ENCODE measurements around the gene APAF1. TPM values are rescaled to one million over a fixed set of nuclear protein-coding genes. Genes with fewer than 3 reads are reported as not detected.
A peak's percentile ranks its signal among the peaks of the same experiment; 100 is the strongest.

Gene APAF1
- total RNA-seq, 3 donors from 2014 or later (not counting 1 experiment from before 2014, with no cell fraction given): 33.5 to 43.7 (median 34.9) TPM

- Mint-ChIP-seq H3K27me3 (ENCODE audit: low read depth in 2 of 2) (peaks cover 20% of the 10 kb centered on the region in 2 donors), H3K36me3 (peaks cover 4% of the 10 kb centered on the region), H3K4me3 (no peak overlapping the region), H3K9me3 (no peaks in the 10 kb centered on the region), H3K4me1 (peaks cover 1 to 2% of the 10 kb centered on the region in 2 donors), H3K27ac (no peak overlapping the region)
- no peaks in the 10 kb centered on the region for H3K36me3 ChIP-seq (ENCODE audit: control insufficient read depth, insufficient read depth, low read length)
- intact Hi-C loops (cut with micrococcal nuclease): no loop called here
- TF ChIP-seq, protein P1, sequence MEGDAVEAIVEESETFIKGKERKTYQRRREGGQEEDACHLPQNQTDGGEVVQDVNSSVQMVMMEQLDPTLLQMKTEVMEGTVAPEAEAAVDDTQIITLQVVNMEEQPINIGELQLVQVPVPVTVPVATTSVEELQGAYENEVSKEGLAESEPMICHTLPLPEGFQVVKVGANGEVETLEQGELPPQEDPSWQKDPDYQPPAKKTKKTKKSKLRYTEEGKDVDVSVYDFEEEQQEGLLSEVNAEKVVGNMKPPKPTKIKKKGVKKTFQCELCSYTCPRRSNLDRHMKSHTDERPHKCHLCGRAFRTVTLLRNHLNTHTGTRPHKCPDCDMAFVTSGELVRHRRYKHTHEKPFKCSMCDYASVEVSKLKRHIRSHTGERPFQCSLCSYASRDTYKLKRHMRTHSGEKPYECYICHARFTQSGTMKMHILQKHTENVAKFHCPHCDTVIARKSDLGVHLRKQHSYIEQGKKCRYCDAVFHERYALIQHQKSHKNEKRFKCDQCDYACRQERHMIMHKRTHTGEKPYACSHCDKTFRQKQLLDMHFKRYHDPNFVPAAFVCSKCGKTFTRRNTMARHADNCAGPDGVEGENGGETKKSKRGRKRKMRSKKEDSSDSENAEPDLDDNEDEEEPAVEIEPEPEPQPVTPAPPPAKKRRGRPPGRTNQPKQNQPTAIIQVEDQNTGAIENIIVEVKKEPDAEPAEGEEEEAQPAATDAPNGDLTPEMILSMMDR (IDR thresholded peaks at IDR 0.05): no peak
- H3K4me3 ChIP-seq (ENCODE audit: low read length): no peak overlapping the region
- H3K27me3 ChIP-seq (ENCODE audit: control insufficient read depth, insufficient read depth, low read length): peaks cover 9% of the 10 kb centered on the region
- H3K4me1 ChIP-seq (ENCODE audit: control insufficient read depth, insufficient read depth, low read length): peaks cover 9% of the 10 kb centered on the region
- H3K27ac ChIP-seq (ENCODE audit: low read length): no peak overlapping the region
- H3K9me3 ChIP-seq (ENCODE audit: control insufficient read depth, insufficient read depth, low read length): no peaks in the 10 kb centered on the region
- DNase-seq: no peak
- ATAC-seq: no peak
- 67% methylated on average over 4 of the region's 4 CpGs for WGBS (ENCODE audit: insufficient coverage)
These were observed 96.1 kb downstream of the APAF1 start for GRCh38 chr12:98741196-98741555.

GRCh38 chr12:98741556-98742265 lies 96.6 kb downstream of the APAF1 start:
- intact Hi-C loops (cut with micrococcal nuclease): no loop called here
- Mint-ChIP-seq H3K27me3 (ENCODE audit: low read depth in 2 of 2) (peaks cover 25% of the 10 kb centered on the region in 2 donors), H3K9me3 (no peaks in the 10 kb centered on the region), H3K27ac (no peak overlapping the region), H3K36me3 (no peaks in the 10 kb centered on the region), H3K4me1 (peaks cover 6 to 7% of the 10 kb centered on the region in 2 donors), H3K4me3 (no peak overlapping the region)
- DNase-seq (no peak), ATAC-seq (no peak)
- Histone ChIP-seq H3K36me3 (ENCODE audit: control insufficient read depth, insufficient read depth, low read length) (no peaks in the 10 kb centered on the region), H3K27ac (ENCODE audit: low read length) (no peak overlapping the region), H3K4me1 (ENCODE audit: control insufficient read depth, insufficient read depth, low read length) (peaks cover 10% of the 10 kb centered on the region), H3K4me3 (ENCODE audit: low read length) (no peak overlapping the region), H3K27me3 (ENCODE audit: control insufficient read depth, insufficient read depth, low read length) (peaks cover 14% of the 10 kb centered on the region), H3K9me3 (ENCODE audit: control insufficient read depth, insufficient read depth, low read length) (no peaks in the 10 kb centered on the region)
- 72% methylated on average over 12 of the region's 12 CpGs for WGBS (ENCODE audit: insufficient coverage)
- TF ChIP-seq, protein P1 (IDR thresholded peaks at IDR 0.05): no peak

GRCh38 chr12:98743362-98743953 lies 98.4 kb downstream of the APAF1 start:
- Mint-ChIP-seq H3K4me3 (no peak overlapping the region), H3K27ac (no peak overlapping the region), H3K36me3 (no peaks in the 10 kb centered on the region), H3K4me1 (peaks cover 6 to 7% of the 10 kb centered on the region in 2 donors), H3K27me3 (ENCODE audit: low read depth in 2 of 2) (peaks cover 31 to 37% of the 10 kb centered on the region in 2 donors), H3K9me3 (no peaks in the 10 kb centered on the region)
- no peaks in the 10 kb centered on the region for H3K36me3 ChIP-seq (ENCODE audit: control insufficient read depth, insufficient read depth, low read length)
- H3K27ac ChIP-seq (ENCODE audit: low read length): no peak overlapping the region
- H3K4me3 ChIP-seq (ENCODE audit: low read length): no peak overlapping the region
- no peaks in the 10 kb centered on the region for H3K9me3 ChIP-seq (ENCODE audit: control insufficient read depth, insufficient read depth, low read length)
- intact Hi-C loops (cut with micrococcal nuclease): no loop called here
- TF ChIP-seq, protein P1 (IDR thresholded peaks at IDR 0.05): peak; percentile 44
- peaks cover 15% of the 10 kb centered on the region for H3K27me3 ChIP-seq (ENCODE audit: control insufficient read depth, insufficient read depth, low read length)
- peaks cover 10% of the 10 kb centered on the region for H3K4me1 ChIP-seq (ENCODE audit: control insufficient read depth, insufficient read depth, low read length)
- whole genome bisulfite sequencing (ENCODE audit: insufficient coverage): 15% methylated on average over 4 of the region's 4 CpGs
- DNase-seq: peak in 1 of 2 donors; percentile 41
- peak in 2 of 3 donors; percentile 57 to 66 for ATAC-seq
